Measurements from ENCODE around the gene SRRM3.

- TF ChIP-seq POLR2AphosphoS5 (IDR thresholded peaks at IDR 0.05; ENCODE audit: control insufficient read depth, insufficient read depth, low read depth, low read length) = no peak
- TF ChIP-seq AFF1 (IDR thresholded peaks at IDR 0.05; ENCODE audit: low read depth in 1 of 2, partially characterized antibody in 2 of 2) = no peak
- TF ChIP-seq ATF2 (CRISPR knock-in tag; IDR thresholded peaks at IDR 0.05) = no peak
- TF ChIP-seq, protein P1, sequence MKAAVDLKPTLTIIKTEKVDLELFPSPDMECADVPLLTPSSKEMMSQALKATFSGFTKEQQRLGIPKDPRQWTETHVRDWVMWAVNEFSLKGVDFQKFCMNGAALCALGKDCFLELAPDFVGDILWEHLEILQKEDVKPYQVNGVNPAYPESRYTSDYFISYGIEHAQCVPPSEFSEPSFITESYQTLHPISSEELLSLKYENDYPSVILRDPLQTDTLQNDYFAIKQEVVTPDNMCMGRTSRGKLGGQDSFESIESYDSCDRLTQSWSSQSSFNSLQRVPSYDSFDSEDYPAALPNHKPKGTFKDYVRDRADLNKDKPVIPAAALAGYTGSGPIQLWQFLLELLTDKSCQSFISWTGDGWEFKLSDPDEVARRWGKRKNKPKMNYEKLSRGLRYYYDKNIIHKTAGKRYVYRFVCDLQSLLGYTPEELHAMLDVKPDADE (conservative IDR thresholded peaks at IDR 0.05; ENCODE audit: control insufficient read depth, low read depth, low read length) = no peak
- TF ChIP-seq ZBTB40 (IDR thresholded peaks at IDR 0.05) = no peak
- TF ChIP-seq ZBTB40 (CRISPR knock-in tag; IDR thresholded peaks at IDR 0.05) = no peak
- no peak for TF ChIP-seq E2F6 (IDR thresholded peaks at IDR 0.05; ENCODE audit: borderline replicate concordance in 1 of 2, extremely low read depth in 1 of 2, insufficient read depth in 1 of 2, insufficient read length in 1 of 2, low read depth in 1 of 2, low read length in 1 of 2, poor library complexity in 1 of 2, severe bottlenecking in 1 of 2)
- TF ChIP-seq MTF1 (CRISPR knock-in tag; IDR thresholded peaks at IDR 0.05; ENCODE audit: borderline replicate concordance) = no peak
- no peak for TF ChIP-seq CTCF (IDR thresholded peaks at IDR 0.05 in 2 of 3, conservative IDR thresholded peaks at IDR 0.05 in 1 of 3; ENCODE audit: insufficient read depth in 2 of 3, low read depth in 1 of 3, low read length in 3 of 3)
- TF ChIP-seq BMI1 (IDR thresholded peaks at IDR 0.05; ENCODE audit: low read length) = no peak
Measured at GRCh38 chr7:76280408-76280807, 78.7 kb downstream of the SRRM3 start.

Data from K562 (cell line).